ENCODE data around the gene ZNF140. TPM values are rescaled to one million over a fixed set of nuclear protein-coding genes. Genes with fewer than 3 reads are reported as not detected.

ZNF140 gene
- polyA plus RNA-seq, 1 donor (not counting 4 experiments of a cell fraction or from before 2014, with no cell fraction given), result 15.9 TPM

GRCh38 chr12:133130038-133130807, 49.5 kb downstream of the ZNF140 start, which contains the start of the genes ZNF10 and ZNF891:
Gene ZNF10 (plus strand): TSS chr12:133130627. CDS start chr12:133144493, 13,866 bp downstream.
Gene ZNF891 (minus strand): TSS chr12:133130274. CDS start chr12:133121918, 8,356 bp downstream.
- peak within 1 kb of the TSS; percentile 82 for H3K27ac ChIP-seq (ENCODE audit: control insufficient read depth, insufficient read depth, low read length)
- H4K20me1 ChIP-seq (ENCODE audit: control insufficient read depth, extremely low read depth, insufficient read depth, low read length), result no peaks in the 10 kb centered on the region
- H3K9ac ChIP-seq (ENCODE audit: control insufficient read depth, extremely low read depth, insufficient read depth, low read length), result peak within 1 kb of the TSS; percentile 88
- DNase-seq (ENCODE audit: low read depth, low spot score), result peak; percentile 65
- H3K9me1 ChIP-seq (ENCODE audit: control insufficient read depth, extremely low read depth, insufficient read depth, low read length), result no peaks in the 10 kb centered on the region
- peak within 1 kb of the TSS; percentile 99 for H2AFZ ChIP-seq (ENCODE audit: control insufficient read depth, low read length)
- H3K4me1 ChIP-seq (ENCODE audit: control insufficient read depth, extremely low read depth, insufficient read depth, low read length), result peaks cover 4% of the 10 kb centered on the region
- peak; percentile 76 for FAIRE-seq
- dilution Hi-C loops (cut with MboI; ENCODE audit: extremely low pct_ligation_motif_present, low sequenced_read_pairs), result no loop called here
- H3K36me3 ChIP-seq (ENCODE audit: control insufficient read depth in 2 of 2, extremely low read depth in 1 of 2, insufficient read depth in 2 of 2, low read length in 2 of 2), result peaks cover 0 to 3% of the 10 kb centered on the region in 2 experiments
- H3K9me3 ChIP-seq (ENCODE audit: control insufficient read depth, low read depth, low read length), result peaks cover 11% of the 10 kb centered on the region
- H3K4me3 ChIP-seq (ENCODE audit: control insufficient read depth in 2 of 3, extremely low read depth in 1 of 3, insufficient read depth in 2 of 3, low read depth in 1 of 3, low read length in 3 of 3), result peak within 1 kb of the TSS; percentile 77 to 97 (median 86)
- H3K79me2 ChIP-seq (ENCODE audit: control insufficient read depth, insufficient read depth, low read length), result peaks cover 6% of the 10 kb centered on the region
- H3K27me3 ChIP-seq (ENCODE audit: control insufficient read depth, extremely low read depth, insufficient read depth, low read length), result no peaks in the 10 kb centered on the region
- peak within 1 kb of the TSS; percentile 82 for H3K4me2 ChIP-seq (ENCODE audit: control insufficient read depth, extremely low read depth, insufficient read depth, low read depth, low read length)
- TF ChIP-seq EZH2 (IDR thresholded peaks at IDR 0.05; ENCODE audit: low read length) (no peak), CTCF (optimal IDR thresholded peaks at IDR 0.05 in 1 of 3, IDR thresholded peaks at IDR 0.05 in 1 of 3, conservative IDR thresholded peaks at IDR 0.05 in 1 of 3; ENCODE audit: extremely low read depth in 1 of 3, insufficient read depth in 2 of 3, low read length in 3 of 3) (peak in 1 of 3 experiments; percentile 35)

- TF ChIP-seq CTCF (optimal IDR thresholded peaks at IDR 0.05 in 1 of 3, IDR thresholded peaks at IDR 0.05 in 1 of 3, conservative IDR thresholded peaks at IDR 0.05 in 1 of 3; ENCODE audit: extremely low read depth in 1 of 3, insufficient read depth in 2 of 3, low read length in 3 of 3) (no peak), EZH2 (IDR thresholded peaks at IDR 0.05; ENCODE audit: low read length) (no peak)
- Histone ChIP-seq H3K27me3 (ENCODE audit: control insufficient read depth, extremely low read depth, insufficient read depth, low read length) (no peaks in the 10 kb centered on the region), H3K27ac (ENCODE audit: control insufficient read depth, insufficient read depth, low read length) (peak overlapping the region; percentile 82), H3K4me2 (ENCODE audit: control insufficient read depth, extremely low read depth, insufficient read depth, low read depth, low read length) (peak overlapping the region; percentile 82), H2AFZ (ENCODE audit: control insufficient read depth, low read length) (peak overlapping the region; percentile 97), H3K9me1 (ENCODE audit: control insufficient read depth, extremely low read depth, insufficient read depth, low read length) (no peaks in the 10 kb centered on the region), H3K9ac (ENCODE audit: control insufficient read depth, extremely low read depth, insufficient read depth, low read length) (peak overlapping the region; percentile 88), H3K4me1 (ENCODE audit: control insufficient read depth, extremely low read depth, insufficient read depth, low read length) (peaks cover 4% of the 10 kb centered on the region), H4K20me1 (ENCODE audit: control insufficient read depth, extremely low read depth, insufficient read depth, low read length) (no peaks in the 10 kb centered on the region), H3K79me2 (ENCODE audit: control insufficient read depth, insufficient read depth, low read length) (peaks cover 2% of the 10 kb centered on the region), H3K9me3 (ENCODE audit: control insufficient read depth, low read depth, low read length) (peaks cover 6% of the 10 kb centered on the region), H3K36me3 (ENCODE audit: control insufficient read depth in 2 of 2, extremely low read depth in 1 of 2, insufficient read depth in 2 of 2, low read length in 2 of 2) (peaks cover 0 to 1% of the 10 kb centered on the region in 2 experiments), H3K4me3 (ENCODE audit: control insufficient read depth in 2 of 3, extremely low read depth in 1 of 3, insufficient read depth in 2 of 3, low read depth in 1 of 3, low read length in 3 of 3) (peak overlapping the region; percentile 77 to 97 (median 86))
- FAIRE-seq, result no peak
- DNase-seq (ENCODE audit: low read depth, low spot score), result no peak
- dilution Hi-C loops (cut with MboI; ENCODE audit: extremely low pct_ligation_motif_present, low sequenced_read_pairs), result no loop called here
Measured at GRCh38 chr12:133130808-133131128, 50.0 kb downstream of the ZNF140 start.
